Prostate gland (tissue), 2 donors: ENCODE results near the gene BCAS2. TPM values are rescaled to one million over a fixed set of nuclear protein-coding genes. Genes with fewer than 3 reads are reported as not detected.

Source experiments
- DNase-seq: peaks from one replicate; pipeline ENCODE4 v3.0.0-alpha.2; 2019; ENCODE audit warnings: low spot score
- H3K27ac ChIP-seq, 2 donors: fragments of 200-600 bp; sonication (generic); 2 replicates each; pipeline ENCODE4 v1.5.1; 2017 to 2019
- H3K27me3 ChIP-seq: fragments of 200-600 bp; sonication (generic); replicated peaks from 2 replicates; pipeline ENCODE4 v1.5.1; 2019; ENCODE audit not compliant: insufficient read depth
- H3K36me3 ChIP-seq, 2 donors: fragments of 200-600 bp; sonication (generic); 1 replicate in 1 of 2; 2 replicates in 1 of 2; pipeline versions ENCODE4 v1.5.1 to v1.8.1; 2017 to 2019
- H3K4me1 ChIP-seq: fragments of 200-600 bp; sonication (generic); replicated peaks from 2 replicates; pipeline ENCODE4 v1.5.1; 2019
- H3K4me3 ChIP-seq, 2 donors: fragments of 200-600 bp; sonication (generic); 2 replicates each; pipeline ENCODE4 v1.5.1; 2017 to 2019
- H3K9me3 ChIP-seq: fragments of 200-600 bp; sonication (generic); 2 replicates; pipeline ENCODE4 v1.5.1; 2017
- POLR2A ChIP-seq: fragments of 450-650 bp; IDR thresholded peaks from one replicate; pipeline ENCODE4 v1.6.1; 2016; ENCODE audit warnings: antibody characterized with exemption, mild to moderate bottlenecking
- POLR2AphosphoS5 ChIP-seq: sonication (generic); formaldehyde crosslinking; IDR thresholded peaks from one replicate; pipeline ENCODE4 v1.6.1; 2017; ENCODE audit warnings: antibody characterized with exemption
- WGBS: methylation state at CpG from one replicate; pipeline ENCODE4 v1.1.5; 2018; 5-methylcytosine and 5-hydroxymethylcytosine counted together
- intact Hi-C: fragments of 100-400 bp; cut with DNase I; formaldehyde crosslinking; loops from one replicate; pipeline ENCODE4 v1.14.2; 2022
- total RNA-seq, 2 donors: library from RNA; depleted of rRNA; stranded (reverse); fragments of >200 nt; gene quantifications; one replicate each; pipeline ENCODE4 v1.1.0, GENCODE V29; 2016
- TF ChIP-seq, protein P1 (sequence below), 4 experiments: fragments of 200-600 bp in 2 of 4; fragments of 450-650 bp in 2 of 4; sonication (generic) in 2 of 4; IDR thresholded peaks; 1 replicate in 3 of 4; 2 replicates in 1 of 4; pipeline ENCODE4 v1.5.1; 2016 to 2019; ENCODE audit warnings: antibody characterized with exemption in 4 of 4, mild to moderate bottlenecking in 2 of 4, moderate library complexity in 2 of 4

Gene BCAS2
- total RNA-seq, 2 donors from 2014 or later, result 35.9 to 38.5 TPM

DNA sequence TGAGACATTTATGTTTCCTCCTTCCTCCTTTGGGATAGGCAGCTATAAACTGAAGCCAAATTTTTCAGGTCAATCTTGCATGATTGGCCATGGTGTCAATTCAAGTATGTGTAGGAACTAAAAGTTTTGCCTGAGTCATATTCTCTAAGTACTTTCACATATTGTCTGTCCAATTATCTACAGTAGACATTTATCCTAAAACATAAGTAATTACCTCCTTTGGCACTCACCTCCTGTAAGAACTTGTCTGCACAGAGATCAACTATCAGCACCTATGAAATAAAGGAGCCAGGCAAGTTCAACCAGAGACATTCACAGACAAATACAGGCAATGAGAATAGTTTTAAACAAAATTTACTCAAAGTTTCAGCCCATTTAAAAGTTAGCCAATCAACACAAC lies 14.2 kb upstream of the BCAS2 start:
- Histone ChIP-seq H3K36me3 (no peaks in the 10 kb centered on the region), H3K27ac (no peak overlapping the region), H3K27me3 (no peaks in the 10 kb centered on the region), H3K4me3 (no peak overlapping the region), H3K9me3 (no peaks in the 10 kb centered on the region), H3K4me1 (no peaks in the 10 kb centered on the region)
- intact Hi-C loops, result no loop called here
- no peak for DNase-seq
- TF ChIP-seq POLR2AphosphoS5 (no peak), POLR2A (no peak)
- TF ChIP-seq, protein P1, sequence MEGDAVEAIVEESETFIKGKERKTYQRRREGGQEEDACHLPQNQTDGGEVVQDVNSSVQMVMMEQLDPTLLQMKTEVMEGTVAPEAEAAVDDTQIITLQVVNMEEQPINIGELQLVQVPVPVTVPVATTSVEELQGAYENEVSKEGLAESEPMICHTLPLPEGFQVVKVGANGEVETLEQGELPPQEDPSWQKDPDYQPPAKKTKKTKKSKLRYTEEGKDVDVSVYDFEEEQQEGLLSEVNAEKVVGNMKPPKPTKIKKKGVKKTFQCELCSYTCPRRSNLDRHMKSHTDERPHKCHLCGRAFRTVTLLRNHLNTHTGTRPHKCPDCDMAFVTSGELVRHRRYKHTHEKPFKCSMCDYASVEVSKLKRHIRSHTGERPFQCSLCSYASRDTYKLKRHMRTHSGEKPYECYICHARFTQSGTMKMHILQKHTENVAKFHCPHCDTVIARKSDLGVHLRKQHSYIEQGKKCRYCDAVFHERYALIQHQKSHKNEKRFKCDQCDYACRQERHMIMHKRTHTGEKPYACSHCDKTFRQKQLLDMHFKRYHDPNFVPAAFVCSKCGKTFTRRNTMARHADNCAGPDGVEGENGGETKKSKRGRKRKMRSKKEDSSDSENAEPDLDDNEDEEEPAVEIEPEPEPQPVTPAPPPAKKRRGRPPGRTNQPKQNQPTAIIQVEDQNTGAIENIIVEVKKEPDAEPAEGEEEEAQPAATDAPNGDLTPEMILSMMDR (IDR thresholded peaks at IDR 0.05), result no peak

DNA sequence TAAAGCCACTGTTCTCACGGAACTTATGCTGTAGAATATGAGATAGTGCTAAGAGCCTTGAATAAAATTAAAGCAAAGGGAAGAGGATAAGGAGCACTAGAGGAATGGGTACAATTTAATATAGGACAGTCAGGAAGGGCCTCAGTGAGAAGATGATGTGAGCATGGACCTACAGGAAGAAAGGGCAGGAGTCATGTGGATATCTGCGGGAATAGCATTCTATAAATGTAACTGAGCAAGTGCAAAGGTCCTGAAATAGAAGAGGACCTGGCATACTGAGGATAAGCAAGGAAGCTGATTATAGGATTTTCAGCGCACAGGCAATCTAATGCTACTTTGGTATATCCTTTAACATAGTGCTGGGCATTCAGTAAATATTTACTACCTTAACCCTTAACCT lies 12.6 kb upstream of the BCAS2 start:
- intact Hi-C loops, result no loop called here
- 89% methylated on average over 3 of the region's 3 CpGs for WGBS
- TF ChIP-seq POLR2A, result no peak
- TF ChIP-seq POLR2AphosphoS5, result no peak
- TF ChIP-seq, protein P1 (IDR thresholded peaks at IDR 0.05), result no peak
- Histone ChIP-seq H3K4me3 (no peak overlapping the region), H3K4me1 (no peaks in the 10 kb centered on the region), H3K27me3 (no peaks in the 10 kb centered on the region), H3K36me3 (no peaks in the 10 kb centered on the region), H3K27ac (no peak overlapping the region), H3K9me3 (no peaks in the 10 kb centered on the region)
- no peak for DNase-seq

GRCh38 chr1:114589122-114589521 lies 7.7 kb upstream of the BCAS2 start:
- no peaks in the 10 kb centered on the region for H3K9me3 ChIP-seq
- no peak for DNase-seq
- H3K4me3 ChIP-seq, result no peak overlapping the region
- TF ChIP-seq POLR2A (no peak), POLR2AphosphoS5 (no peak)
- TF ChIP-seq, protein P1 (IDR thresholded peaks at IDR 0.05), result no peak
- no peaks in the 10 kb centered on the region for H3K4me1 ChIP-seq
- H3K27ac ChIP-seq, result no peak overlapping the region
- H3K27me3 ChIP-seq, result no peaks in the 10 kb centered on the region
- intact Hi-C loops, result no loop called here
- WGBS, result 85% methylated on average over 3 of the region's 3 CpGs
- no peaks in the 10 kb centered on the region for H3K36me3 ChIP-seq

GRCh38 chr1:114588196-114588689 lies 6.8 kb upstream of the BCAS2 start:
- no peak for DNase-seq
- 88% methylated on average over 2 of the region's 2 CpGs for WGBS
- no peak overlapping the region for H3K4me3 ChIP-seq

More at GRCh38 chr1:114588196-114588689, 6.8 kb upstream of the BCAS2 start:
- no peaks in the 10 kb centered on the region for H3K27me3 ChIP-seq
- TF ChIP-seq, protein P1 (IDR thresholded peaks at IDR 0.05), result no peak
- no peak for TF ChIP-seq POLR2A
- TF ChIP-seq POLR2AphosphoS5, result no peak
- H3K9me3 ChIP-seq, result no peaks in the 10 kb centered on the region
- H3K36me3 ChIP-seq, result no peaks in the 10 kb centered on the region
- no peak overlapping the region for H3K27ac ChIP-seq
- H3K4me1 ChIP-seq, result no peaks in the 10 kb centered on the region
- intact Hi-C loops, result no loop called here
